LNCAP (cell line): ENCODE measurements around the gene NUP62.
"Not testable (repeated sequence)": the region's sequence is repeated elsewhere in the genome, so short reads cannot be mapped to it uniquely, and the experiment has no call there.

ENCODE experiments used
- CTCF ChIP-seq: fragments of 450-650 bp; IDR thresholded peaks from 2 replicates; pipeline ENCODE4 v1.5.1; 2017; ENCODE audit warnings: mild to moderate bottlenecking

Gene NUP62

GRCh38 chr19:49972841-49973240 lies 43.5 kb upstream of the NUP62 start:
- no peak for TF ChIP-seq CTCF

- no peak for TF ChIP-seq CTCF
These were observed 42.7 kb upstream of the NUP62 start for GRCh38 chr19:49971991-49972411.

GRCh38 chr19:49968279-49968922 lies 39.1 kb upstream of the NUP62 start:
- no peak for TF ChIP-seq CTCF

- not testable (repeated sequence) for TF ChIP-seq CTCF
These were observed 31.7 kb upstream of the NUP62 start, which contains the start of gene SIGLEC11 for GRCh38 chr19:49960980-49961379. Gene SIGLEC11, minus strand, starts transcription at chr19:49961172. Its CDS starts 91 bp downstream, at chr19:49961081.

- no peak for TF ChIP-seq CTCF
These were observed 28.1 kb upstream of the NUP62 start for GRCh38 chr19:49957262-49957915.

GRCh38 chr19:49956115-49956495 lies 26.8 kb upstream of the NUP62 start:
- TF ChIP-seq CTCF = no peak

GRCh38 chr19:49954933-49955332 lies 25.6 kb upstream of the NUP62 start:
- no peak for TF ChIP-seq CTCF
